Fibroblast of villous mesenchyme (primary cell): ENCODE measurements around the gene PCDHA7. TPM values are rescaled to one million over a fixed set of nuclear protein-coding genes. Genes with fewer than 3 reads are reported as not detected.
"Not testable (repeated sequence)": the region's sequence is repeated elsewhere in the genome, so short reads cannot be mapped to it uniquely, and the experiment has no call there.

Source experiments
- DNase-seq: peaks from one replicate; pipeline ENCODE4 v3.0.0-alpha.2; 2010; ENCODE audit warnings: low read depth
- H3K4me3 ChIP-seq: 2 replicates; pipeline ENCODE4 v1.5.1; 2011; ENCODE audit warnings: low read depth, mild to moderate bottlenecking, low read length
- total RNA-seq: library from RNA; depleted of rRNA; stranded (reverse); fragments of >200 nt; gene quantifications from 2 replicates; pipeline ENCODE4 v1.2.3, GENCODE V29; 2012
- TF ChIP-seq, protein P1 (sequence below): IDR thresholded peaks from 2 replicates; pipeline ENCODE4 v1.5.1; 2012; ENCODE audit warnings: low read depth, mild to moderate bottlenecking, low read length; ENCODE audit not compliant: insufficient read depth

Gene PCDHA7
- total RNA-seq, 1 donor: 0.86 TPM

DNA sequence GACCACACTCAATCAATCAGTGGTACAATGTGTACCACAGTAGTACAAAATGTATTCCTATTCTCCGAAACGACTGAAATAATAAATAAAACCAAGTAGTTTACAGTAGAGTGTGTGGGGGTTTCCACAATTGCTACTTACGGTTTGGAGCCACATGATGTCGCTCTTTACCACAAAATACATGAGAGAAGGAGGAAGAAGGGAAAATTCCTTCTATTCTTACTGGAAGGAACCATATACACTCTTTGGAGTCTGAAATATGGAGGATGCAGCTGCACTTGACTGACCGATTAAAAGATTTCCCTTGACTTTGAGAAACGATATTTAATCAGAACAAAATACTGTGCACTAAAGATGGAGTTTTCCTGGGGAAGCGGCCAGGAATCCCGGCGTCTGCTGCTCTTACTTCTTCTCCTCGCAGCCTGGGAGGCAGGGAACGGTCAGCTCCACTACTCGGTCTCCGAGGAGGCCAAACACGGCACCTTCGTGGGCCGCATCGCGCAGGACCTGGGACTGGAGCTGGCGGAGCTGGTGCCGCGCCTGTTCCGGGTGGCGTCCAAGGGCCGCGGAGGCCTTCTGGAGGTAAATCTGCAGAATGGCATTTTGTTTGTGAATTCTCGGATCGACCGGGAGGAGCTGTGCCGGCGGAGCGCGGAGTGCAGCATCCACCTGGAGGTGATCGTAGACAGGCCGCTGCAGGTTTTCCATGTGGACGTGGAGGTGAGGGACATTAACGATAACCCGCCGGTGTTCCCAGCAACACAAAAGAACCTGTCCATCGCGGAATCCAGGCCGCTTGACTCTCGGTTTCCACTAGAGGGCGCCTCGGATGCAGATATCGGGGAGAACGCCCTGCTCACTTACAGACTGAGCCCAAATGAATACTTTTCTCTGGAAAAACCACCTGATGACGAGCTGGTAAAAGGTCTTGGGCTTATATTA, 27.0 kb upstream of the PCDHA7 start, which contains the start of gene PCDHA4:
Gene PCDHA4 (plus strand): TSS at position 235 of the 942 bp plus-strand sequence.
- peak; percentile 19 for DNase-seq
- peak within 1 kb of the TSS; percentile 32 for H3K4me3 ChIP-seq
- TF ChIP-seq, protein P1, sequence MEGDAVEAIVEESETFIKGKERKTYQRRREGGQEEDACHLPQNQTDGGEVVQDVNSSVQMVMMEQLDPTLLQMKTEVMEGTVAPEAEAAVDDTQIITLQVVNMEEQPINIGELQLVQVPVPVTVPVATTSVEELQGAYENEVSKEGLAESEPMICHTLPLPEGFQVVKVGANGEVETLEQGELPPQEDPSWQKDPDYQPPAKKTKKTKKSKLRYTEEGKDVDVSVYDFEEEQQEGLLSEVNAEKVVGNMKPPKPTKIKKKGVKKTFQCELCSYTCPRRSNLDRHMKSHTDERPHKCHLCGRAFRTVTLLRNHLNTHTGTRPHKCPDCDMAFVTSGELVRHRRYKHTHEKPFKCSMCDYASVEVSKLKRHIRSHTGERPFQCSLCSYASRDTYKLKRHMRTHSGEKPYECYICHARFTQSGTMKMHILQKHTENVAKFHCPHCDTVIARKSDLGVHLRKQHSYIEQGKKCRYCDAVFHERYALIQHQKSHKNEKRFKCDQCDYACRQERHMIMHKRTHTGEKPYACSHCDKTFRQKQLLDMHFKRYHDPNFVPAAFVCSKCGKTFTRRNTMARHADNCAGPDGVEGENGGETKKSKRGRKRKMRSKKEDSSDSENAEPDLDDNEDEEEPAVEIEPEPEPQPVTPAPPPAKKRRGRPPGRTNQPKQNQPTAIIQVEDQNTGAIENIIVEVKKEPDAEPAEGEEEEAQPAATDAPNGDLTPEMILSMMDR: peak; percentile 38

DNA sequence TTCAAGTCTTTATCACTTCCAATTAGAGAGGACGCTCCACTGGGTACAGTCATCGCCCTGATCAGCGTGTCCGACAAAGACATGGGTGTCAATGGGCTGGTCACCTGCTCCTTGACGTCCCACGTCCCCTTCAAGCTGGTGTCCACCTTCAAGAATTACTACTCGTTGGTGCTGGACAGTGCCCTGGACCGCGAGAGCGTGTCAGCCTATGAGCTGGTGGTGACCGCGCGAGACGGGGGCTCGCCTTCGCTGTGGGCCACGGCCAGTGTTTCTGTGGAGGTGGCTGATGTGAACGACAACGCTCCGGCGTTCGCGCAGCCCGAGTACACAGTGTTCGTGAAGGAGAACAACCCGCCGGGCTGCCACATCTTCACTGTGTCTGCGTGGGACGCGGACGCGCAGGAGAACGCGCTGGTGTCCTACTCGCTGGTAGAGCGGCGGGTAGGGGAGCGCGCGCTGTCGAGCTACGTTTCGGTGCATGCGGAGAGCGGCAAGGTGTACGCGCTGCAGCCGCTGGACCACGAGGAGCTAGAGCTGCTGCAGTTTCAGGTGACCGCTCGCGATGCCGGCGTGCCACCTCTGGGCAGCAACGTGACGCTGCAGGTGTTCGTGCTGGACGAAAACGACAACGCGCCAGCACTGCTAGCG, 25.7 kb upstream of the PCDHA7 start:
- H3K4me3 ChIP-seq, DNase-seq: not testable (repeated sequence)

DNA sequence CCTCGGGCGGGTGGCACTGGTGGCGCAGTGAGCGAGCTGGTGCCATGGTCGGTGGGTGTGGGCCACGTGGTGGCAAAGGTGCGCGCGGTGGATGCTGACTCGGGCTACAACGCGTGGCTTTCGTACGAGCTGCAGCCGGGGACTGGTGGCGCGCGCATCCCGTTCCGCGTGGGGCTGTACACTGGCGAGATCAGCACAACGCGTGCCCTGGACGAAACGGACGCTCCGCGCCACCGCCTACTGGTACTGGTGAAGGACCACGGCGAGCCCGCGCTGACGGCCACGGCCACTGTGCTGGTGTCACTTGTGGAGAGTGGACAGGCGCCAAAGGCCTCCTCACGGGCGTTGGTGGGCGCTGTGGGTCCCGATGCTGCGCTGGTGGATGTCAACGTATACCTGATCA, 25.2 kb upstream of the PCDHA7 start:
- H3K4me3 ChIP-seq: no peak overlapping the region
- DNase-seq: no peak
- TF ChIP-seq, protein P1: no peak

DNA sequence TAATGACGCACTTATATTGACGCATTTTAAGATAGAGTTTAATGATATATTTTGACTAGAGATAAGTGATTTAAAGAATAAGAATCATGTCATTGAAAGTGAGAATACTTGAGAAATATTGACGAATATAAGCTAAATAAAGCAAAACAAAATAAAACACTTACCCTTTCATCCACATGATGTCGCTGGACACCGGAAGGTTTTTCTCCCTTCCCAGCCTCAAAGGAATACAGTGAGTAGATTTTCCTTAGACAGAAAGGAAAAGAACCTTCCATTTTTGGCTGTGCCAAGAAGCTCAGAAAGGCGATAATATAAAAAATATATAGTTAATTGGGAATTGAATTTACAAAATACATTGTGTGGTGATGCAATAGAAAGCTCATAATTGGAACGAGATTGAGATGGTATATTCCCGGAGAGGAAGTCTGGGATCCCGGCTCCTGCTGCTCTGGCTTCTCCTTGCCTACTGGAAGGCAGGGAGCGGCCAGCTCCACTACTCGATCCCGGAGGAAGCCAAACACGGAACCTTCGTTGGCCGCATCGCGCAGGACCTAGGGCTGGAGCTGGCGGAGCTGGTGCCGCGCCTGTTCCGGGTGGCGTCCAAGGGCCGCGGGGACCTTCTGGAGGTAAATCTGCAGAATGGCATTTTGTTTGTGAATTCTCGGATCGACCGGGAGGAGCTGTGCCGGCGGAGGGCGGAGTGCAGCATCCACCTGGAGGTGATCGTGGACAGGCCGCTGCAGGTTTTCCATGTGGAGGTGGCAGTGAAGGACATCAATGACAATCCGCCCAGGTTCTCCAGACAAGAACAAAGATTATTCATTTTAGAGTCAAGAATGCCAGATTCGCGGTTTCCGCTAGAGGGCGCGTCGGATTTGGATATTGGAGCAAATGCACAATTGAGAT, 12.4 kb upstream of the PCDHA7 start, which contains the start of gene PCDHA5:
Gene PCDHA5 (plus strand): TSS at position 239 of the 906 bp plus-strand sequence.
- DNase-seq: no peak
- TF ChIP-seq, protein P1: peak; percentile 52
- no peak within 1 kb of the TSS for H3K4me3 ChIP-seq

DNA sequence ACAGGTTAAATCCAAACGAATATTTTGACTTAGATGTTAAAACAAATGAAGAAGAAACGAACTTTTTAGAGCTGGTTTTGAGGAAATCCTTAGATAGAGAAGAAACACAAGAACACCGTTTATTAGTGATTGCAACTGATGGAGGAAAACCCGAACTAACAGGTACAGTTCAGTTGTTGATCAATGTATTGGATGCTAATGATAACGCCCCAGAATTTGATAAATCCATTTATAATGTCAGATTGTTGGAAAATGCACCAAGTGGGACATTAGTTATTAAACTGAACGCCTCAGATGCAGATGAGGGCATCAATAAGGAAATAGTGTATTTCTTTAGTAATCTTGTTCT, 11.8 kb upstream of the PCDHA7 start:
- DNase-seq: no peak
- TF ChIP-seq, protein P1: no peak
- H3K4me3 ChIP-seq: no peak overlapping the region

DNA sequence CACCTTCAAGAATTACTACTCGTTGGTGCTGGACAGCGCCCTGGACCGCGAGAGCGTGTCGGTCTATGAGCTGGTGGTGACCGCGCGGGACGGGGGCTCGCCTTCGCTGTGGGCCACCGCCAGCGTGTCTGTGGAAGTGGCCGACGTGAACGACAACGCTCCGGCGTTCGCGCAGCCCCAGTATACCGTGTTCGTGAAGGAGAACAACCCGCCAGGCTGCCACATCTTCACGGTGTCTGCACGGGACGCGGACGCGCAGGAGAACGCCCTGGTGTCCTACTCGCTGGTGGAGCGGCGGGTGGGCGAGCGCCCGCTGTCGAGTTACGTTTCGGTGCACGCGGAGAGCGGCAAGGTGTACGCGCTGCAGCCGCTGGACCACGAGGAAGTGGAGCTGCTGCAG, 11.1 kb upstream of the PCDHA7 start:
- H3K4me3 ChIP-seq, DNase-seq: not testable (repeated sequence)

DNA sequence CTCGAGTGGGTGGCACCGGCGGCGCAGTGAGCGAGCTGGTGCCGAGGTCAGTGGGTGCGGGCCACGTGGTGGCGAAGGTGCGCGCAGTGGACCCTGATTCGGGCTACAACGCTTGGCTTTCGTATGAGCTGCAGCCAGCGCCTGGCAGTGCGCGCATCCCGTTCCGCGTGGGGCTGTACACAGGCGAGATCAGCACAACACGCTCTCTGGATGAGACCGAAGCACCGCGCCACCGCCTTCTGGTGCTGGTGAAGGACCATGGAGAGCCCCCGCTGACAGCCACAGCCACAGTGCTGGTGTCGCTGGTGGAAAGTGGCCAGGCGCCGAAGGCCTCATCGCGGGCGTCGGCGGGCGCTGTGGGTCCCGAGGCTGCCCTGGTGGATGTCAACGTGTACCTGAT, 10.6 kb upstream of the PCDHA7 start:
- TF ChIP-seq, protein P1: no peak
- DNase-seq: no peak
- H3K4me3 ChIP-seq: no peak overlapping the region
